DOHH2 (cell line): ENCODE measurements around the gene KCNJ1.

Experiments
- H3F3A ChIP-seq: fragments of 200-600 bp; sonication (generic), shearing (Covaris generic); 2 replicates; pipeline ENCODE4 v1.6.0; 2016; ENCODE audit warnings: antibody characterized with exemption, mild to moderate bottlenecking; ENCODE audit not compliant: control insufficient read depth, insufficient read depth
- H3K27ac ChIP-seq: fragments of 200-600 bp; sonication (generic); 2 replicates; pipeline ENCODE4 v1.5.1; 2014; ENCODE audit warnings: low read depth, mild to moderate bottlenecking, low read length, moderate library complexity
- H3K27me3 ChIP-seq: fragments of 200-600 bp; sonication (generic); 2 replicates; pipeline ENCODE4 v1.6.1; 2014; ENCODE audit warnings: mild to moderate bottlenecking, low read length, mixed read lengths; ENCODE audit not compliant: control insufficient read depth
- H3K36me3 ChIP-seq: fragments of 200-600 bp; sonication (generic); 2 replicates; pipeline ENCODE4 v1.6.1; 2014; ENCODE audit warnings: mild to moderate bottlenecking, low read length, moderate library complexity, mixed read lengths; ENCODE audit not compliant: control insufficient read depth
- H3K4me1 ChIP-seq: fragments of 200-600 bp; sonication (generic); 2 replicates; pipeline ENCODE4 v1.6.1; 2014; ENCODE audit warnings: mild to moderate bottlenecking, low read length, mixed read lengths; ENCODE audit not compliant: control insufficient read depth
- H3K4me2 ChIP-seq: fragments of 200-600 bp; sonication (generic); 2 replicates; pipeline ENCODE4 v1.6.0; 2014; ENCODE audit warnings: mild to moderate bottlenecking, low read length, moderate library complexity
- H3K4me3 ChIP-seq: fragments of 200-600 bp; sonication (generic); 2 replicates; pipeline ENCODE4 v1.5.1; 2014; ENCODE audit warnings: mild to moderate bottlenecking, low read length, mixed read lengths
- H3K79me2 ChIP-seq: fragments of 200-600 bp; sonication (generic); 2 replicates; pipeline ENCODE4 v1.6.1; 2014; ENCODE audit warnings: mild to moderate bottlenecking, low read length, mixed read lengths; ENCODE audit not compliant: control insufficient read depth
- H3K9me2 ChIP-seq: fragments of 200-600 bp; sonication (generic); replicated peaks from 2 replicates; pipeline ENCODE4 v1.6.1; 2014; ENCODE audit warnings: mild to moderate bottlenecking, low read length, mixed read lengths; ENCODE audit not compliant: control insufficient read depth
- H3K9me3 ChIP-seq: fragments of 200-600 bp; sonication (generic); 2 replicates; pipeline ENCODE4 v1.6.1; 2014; ENCODE audit warnings: antibody characterized with exemption, low read length, mixed read lengths; ENCODE audit not compliant: control insufficient read depth, insufficient read depth
- H4K20me1 ChIP-seq: fragments of 200-600 bp; sonication (generic); 2 replicates; pipeline ENCODE4 v1.6.0; 2014; ENCODE audit warnings: low read depth, mild to moderate bottlenecking, antibody characterized with exemption, low read length, moderate library complexity; ENCODE audit not compliant: control insufficient read depth, insufficient read depth
- CTCF ChIP-seq: fragments of 200-600 bp; sonication (generic); IDR thresholded peaks from one replicate; pipeline ENCODE4 v1.5.1; 2014; ENCODE audit warnings: antibody characterized with exemption, mild to moderate bottlenecking, low read depth, low read length; ENCODE audit not compliant: poor library complexity, severe bottlenecking
- EZH2phosphoT487 ChIP-seq: fragments of 200-600 bp; sonication (generic); IDR thresholded peaks from 2 replicates; pipeline ENCODE4 v1.6.1; 2017; ENCODE audit warnings: borderline replicate concordance, mild to moderate bottlenecking, antibody characterized with exemption, low read length, moderate library complexity, mixed read lengths

The KCNJ1 gene

GRCh38 chr11:128809128-128809527 lies 58.0 kb downstream of the KCNJ1 start:
- H4K20me1 ChIP-seq: no peaks in the 10 kb centered on the region
- no peaks in the 10 kb centered on the region for H3F3A ChIP-seq
- H3K27me3 ChIP-seq: no peaks in the 10 kb centered on the region
- peaks cover 70% of the 10 kb centered on the region for H3K36me3 ChIP-seq
- H3K79me2 ChIP-seq: no peaks in the 10 kb centered on the region
- no peak overlapping the region for H3K4me2 ChIP-seq
- H3K9me2 ChIP-seq: no peaks in the 10 kb centered on the region
- TF ChIP-seq EZH2phosphoT487 (no peak), CTCF (no peak)
- H3K4me3 ChIP-seq: no peak overlapping the region
- H3K4me1 ChIP-seq: no peaks in the 10 kb centered on the region
- H3K27ac ChIP-seq: no peak overlapping the region
- no peaks in the 10 kb centered on the region for H3K9me3 ChIP-seq

- H3F3A ChIP-seq: no peaks in the 10 kb centered on the region
- no peaks in the 10 kb centered on the region for H3K27me3 ChIP-seq
- TF ChIP-seq CTCF (no peak), EZH2phosphoT487 (no peak)
- H3K27ac ChIP-seq: no peak overlapping the region
- H4K20me1 ChIP-seq: no peaks in the 10 kb centered on the region
- H3K36me3 ChIP-seq: peaks cover 70% of the 10 kb centered on the region
- H3K9me2 ChIP-seq: no peaks in the 10 kb centered on the region
- no peaks in the 10 kb centered on the region for H3K9me3 ChIP-seq
- no peak overlapping the region for H3K4me3 ChIP-seq
- no peak overlapping the region for H3K4me2 ChIP-seq
- H3K79me2 ChIP-seq: no peaks in the 10 kb centered on the region
- no peaks in the 10 kb centered on the region for H3K4me1 ChIP-seq
These were observed 59.2 kb downstream of the KCNJ1 start for GRCh38 chr11:128807909-128808308.

GRCh38 chr11:128806506-128807261 lies 60.4 kb downstream of the KCNJ1 start:
- Histone ChIP-seq H3K36me3 (peaks cover 65% of the 10 kb centered on the region), H3K4me1 (no peaks in the 10 kb centered on the region), H3K9me3 (no peaks in the 10 kb centered on the region), H3F3A (no peaks in the 10 kb centered on the region), H3K27me3 (no peaks in the 10 kb centered on the region), H3K27ac (no peak overlapping the region), H3K4me2 (no peak overlapping the region), H3K4me3 (no peak overlapping the region), H3K79me2 (no peaks in the 10 kb centered on the region), H3K9me2 (no peaks in the 10 kb centered on the region), H4K20me1 (no peaks in the 10 kb centered on the region)
- no peak for TF ChIP-seq EZH2phosphoT487
- no peak for TF ChIP-seq CTCF
